Central memory CD4-positive, alpha-beta T cell (primary cell): ENCODE data around the gene PROM1.
A peak's percentile ranks its signal among the peaks of the same experiment; 100 is the strongest.

Source experiments
- DNase-seq: peaks from one replicate; pipeline ENCODE4 v3.0.0; 2022

The PROM1 gene

DNA sequence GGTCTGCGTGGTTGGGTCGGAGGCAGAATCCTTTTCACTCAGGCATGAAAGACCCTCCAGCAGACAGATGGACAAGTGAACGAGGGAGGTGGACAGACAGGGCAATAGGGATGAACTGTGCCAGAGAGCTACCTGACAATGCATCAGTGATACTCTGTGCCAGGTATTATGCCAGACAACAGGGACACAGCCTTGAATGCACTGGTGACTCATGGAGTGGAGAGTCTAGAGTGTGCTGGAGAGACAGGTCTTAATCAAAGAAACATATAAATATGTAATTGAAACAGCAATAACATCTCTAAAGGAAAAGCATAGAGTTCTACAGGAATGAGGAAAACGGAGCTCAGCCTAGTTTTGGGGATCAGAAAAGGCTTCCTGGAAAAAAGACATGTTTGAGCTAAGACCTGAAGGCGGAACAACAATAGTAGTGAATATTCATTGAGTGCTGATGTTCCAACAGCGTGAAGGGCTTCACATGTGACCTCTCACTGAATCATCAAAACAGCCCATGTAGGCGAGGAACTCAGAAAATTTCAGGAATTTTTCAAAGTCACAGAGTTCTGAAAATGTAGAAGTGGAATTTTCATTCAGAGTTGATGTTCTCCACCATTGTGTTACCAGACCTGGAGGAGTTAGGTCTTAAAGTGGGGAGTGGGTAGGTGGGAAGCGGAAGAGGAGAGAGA, 100.8 kb downstream of the PROM1 start:
- DNase-seq: no peak

DNA sequence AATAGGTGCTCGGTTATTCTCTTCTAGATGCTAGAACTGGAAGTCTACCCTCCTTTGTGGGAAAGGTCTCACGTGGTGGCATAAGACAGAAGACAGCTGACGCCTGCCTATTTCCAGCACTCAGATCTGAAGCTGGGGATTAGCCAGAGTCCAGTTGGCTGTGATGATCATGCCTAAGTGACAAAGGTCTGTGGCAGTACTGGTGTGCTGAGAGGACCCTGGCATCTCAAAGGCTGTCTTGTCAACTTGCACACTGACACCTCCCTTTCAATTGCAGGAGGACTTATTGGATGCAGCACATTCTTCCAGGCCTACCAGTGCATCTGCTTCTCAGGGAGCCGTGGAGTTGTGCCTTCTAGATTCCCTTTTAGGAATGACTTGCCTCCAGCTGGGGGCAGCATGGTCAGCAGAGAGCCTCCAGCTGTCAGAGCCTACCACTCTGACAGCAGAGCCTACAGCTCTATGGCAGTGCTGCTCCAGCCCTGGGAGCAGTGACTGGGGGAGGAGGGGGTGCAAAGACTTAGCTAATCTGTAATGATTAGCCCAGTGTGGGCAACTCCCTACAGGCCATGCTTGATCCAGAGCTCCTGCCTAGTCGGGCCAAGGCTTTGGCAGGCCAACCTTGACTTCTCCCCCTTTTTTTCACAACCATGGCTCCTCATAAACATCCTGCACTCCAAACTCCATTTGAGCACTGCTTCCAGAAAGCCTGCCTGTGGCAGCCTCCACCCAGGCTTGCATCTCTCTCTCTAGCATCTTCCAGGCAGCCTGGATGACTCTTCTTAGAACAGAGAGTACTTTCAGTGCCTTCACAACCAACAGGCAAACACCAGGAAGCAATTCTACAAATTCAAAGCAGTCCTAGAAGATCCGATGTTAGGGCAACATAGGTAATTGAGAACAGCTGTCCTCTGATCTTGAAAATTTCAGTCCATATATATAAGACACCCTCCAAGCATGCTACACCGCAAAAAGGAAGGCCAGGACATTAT, 107.1 kb downstream of the PROM1 start:
- no peak for DNase-seq

- DNase-seq: no peak
Observed at GRCh38 chr4:15971068-15971801, 112.6 kb downstream of the PROM1 start.

- DNase-seq: no peak
Observed at GRCh38 chr4:15968551-15969300, 115.1 kb downstream of the PROM1 start.

- no peak for DNase-seq
Observed at GRCh38 chr4:15965325-15965724, 118.5 kb downstream of the PROM1 start.

DNA sequence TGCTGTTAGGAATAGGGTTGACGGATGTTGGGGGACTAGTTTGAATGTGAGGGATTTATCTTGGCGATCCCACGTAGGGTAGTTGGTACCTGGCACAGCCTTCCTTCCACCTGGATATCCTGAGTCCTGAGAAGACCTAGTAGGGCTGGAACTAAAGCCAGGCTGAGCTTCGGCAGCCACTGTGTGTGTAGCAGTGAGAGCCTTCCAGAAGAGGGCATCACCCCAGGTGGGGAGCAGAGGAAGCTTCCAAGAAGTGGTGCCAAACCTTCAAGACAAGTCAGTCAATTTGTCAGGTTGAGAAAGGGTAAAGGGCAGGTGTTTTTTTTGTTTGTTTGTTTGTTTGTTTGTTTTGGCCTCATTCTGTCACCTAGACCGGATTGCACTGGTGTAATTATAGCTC, 119.7 kb downstream of the PROM1 start:
- DNase-seq: no peak

DNA sequence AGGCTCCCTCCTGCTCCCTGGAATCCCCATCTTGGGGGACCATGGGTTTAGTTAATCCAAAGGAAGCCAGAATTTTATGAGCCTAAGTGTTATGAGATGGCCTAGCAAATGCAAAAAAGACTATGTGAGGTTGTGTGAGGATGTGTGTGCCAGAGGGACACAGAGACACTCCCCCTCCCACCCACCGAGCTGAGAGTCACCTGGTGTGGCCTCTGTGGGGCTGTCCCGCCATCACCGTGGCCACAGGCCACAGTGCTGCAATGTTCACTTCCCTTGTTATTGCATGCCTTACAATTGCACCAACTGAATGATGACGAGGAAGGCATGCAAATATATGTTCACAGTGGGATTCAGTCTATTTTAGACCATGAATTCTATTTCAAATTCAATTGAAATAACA, 120.2 kb downstream of the PROM1 start:
- DNase-seq: no peak

GRCh38 chr4:15963001-15963451, 120.8 kb downstream of the PROM1 start, which contains the start of gene FGFBP2:
TSS of gene FGFBP2 (minus strand) at chr4:15963175. CDS start at chr4:15963129, 46 bp downstream.
- no peak for DNase-seq

GRCh38 chr4:15961781-15962510, 121.9 kb downstream of the PROM1 start:
- no peak for DNase-seq

- DNase-seq: no peak
Observed at GRCh38 chr4:15958562-15958961, 125.3 kb downstream of the PROM1 start.

- peak; percentile 56 for DNase-seq
Observed at GRCh38 chr4:15956179-15956850, 127.5 kb downstream of the PROM1 start.

DNA sequence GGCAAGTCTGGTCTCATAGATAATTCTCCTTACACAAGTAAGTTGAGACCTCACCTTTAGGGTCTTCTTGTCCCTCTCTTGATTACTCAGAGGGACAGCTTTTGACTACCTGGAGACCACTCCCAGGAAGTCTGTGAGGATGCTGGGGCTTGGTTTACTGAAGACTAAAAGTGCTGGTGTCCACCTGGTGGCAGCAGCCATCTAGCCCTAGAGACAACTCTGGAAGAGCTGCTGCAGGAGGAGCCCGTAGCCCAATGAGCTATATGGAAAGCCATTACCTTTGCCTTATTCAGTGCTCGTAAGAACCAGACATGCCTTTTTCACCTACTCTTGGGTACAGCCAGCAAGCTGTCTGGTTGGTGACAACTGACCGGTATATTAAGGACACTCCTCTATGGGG, 128.2 kb downstream of the PROM1 start:
- DNase-seq: no peak

GRCh38 chr4:15953625-15954024, 130.2 kb downstream of the PROM1 start:
- DNase-seq: no peak

DNA sequence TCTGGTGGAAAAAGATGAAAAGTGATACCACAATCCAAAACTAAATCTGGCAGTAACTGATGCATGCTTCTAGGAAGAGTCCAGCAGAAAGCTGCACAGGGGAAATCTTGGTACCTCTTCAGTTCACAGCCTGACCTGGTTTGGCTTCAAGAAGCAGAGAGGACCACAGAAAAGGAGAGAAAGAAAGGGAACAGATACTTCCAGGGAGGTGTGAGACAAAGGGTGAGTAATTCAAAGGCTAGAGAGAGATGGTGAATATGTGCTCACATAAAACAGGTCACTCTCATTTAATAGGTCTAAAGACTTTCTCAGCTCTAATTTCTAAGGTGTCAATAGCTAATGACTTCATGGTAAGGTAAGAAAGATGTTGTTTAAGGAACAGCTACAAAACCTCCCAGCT, 132.0 kb downstream of the PROM1 start:
- DNase-seq: no peak

DNA sequence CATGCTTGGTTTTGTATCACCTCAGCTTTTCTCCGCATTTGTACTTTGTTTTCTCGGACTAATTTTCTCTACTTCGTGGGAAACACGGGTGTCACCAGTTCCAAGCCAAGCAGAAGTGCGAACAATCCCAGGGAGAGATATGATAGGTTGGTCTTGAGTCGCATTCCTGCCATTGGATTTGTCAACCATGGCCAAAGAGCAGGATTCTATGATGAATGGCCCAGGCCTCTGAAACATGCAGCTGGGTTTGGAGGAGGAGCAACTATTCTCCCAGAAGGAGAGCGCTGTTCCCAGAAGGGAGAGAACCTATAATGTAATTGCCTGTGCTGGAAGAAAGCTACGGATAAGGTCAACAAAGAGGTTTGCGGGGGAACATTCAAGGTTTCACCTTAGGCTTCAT, 135.0 kb downstream of the PROM1 start:
- no peak for DNase-seq

GRCh38 chr4:15947684-15948083, 136.1 kb downstream of the PROM1 start:
- no peak for DNase-seq

GRCh38 chr4:15945516-15945915, 138.3 kb downstream of the PROM1 start:
- no peak for DNase-seq

DNA sequence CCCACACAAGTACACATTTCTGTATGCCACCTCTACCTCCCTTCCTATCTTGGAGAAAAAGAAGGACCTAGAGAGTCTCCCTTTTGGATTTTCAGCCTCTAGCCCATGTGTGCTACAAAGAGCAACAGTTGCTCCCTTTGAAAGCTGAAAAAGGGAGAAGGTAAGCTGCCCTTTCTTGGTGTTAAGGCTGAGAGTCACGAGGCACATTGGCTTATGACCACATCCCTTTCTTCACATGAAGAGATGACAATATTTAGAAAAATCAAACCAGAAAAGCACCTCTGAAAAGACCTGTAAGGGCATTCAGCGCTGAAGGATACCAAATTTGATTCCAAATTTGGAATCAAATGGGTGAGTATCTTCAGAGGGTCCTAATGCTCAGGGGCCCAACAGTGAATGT, 138.9 kb downstream of the PROM1 start:
- no peak for DNase-seq

DNA sequence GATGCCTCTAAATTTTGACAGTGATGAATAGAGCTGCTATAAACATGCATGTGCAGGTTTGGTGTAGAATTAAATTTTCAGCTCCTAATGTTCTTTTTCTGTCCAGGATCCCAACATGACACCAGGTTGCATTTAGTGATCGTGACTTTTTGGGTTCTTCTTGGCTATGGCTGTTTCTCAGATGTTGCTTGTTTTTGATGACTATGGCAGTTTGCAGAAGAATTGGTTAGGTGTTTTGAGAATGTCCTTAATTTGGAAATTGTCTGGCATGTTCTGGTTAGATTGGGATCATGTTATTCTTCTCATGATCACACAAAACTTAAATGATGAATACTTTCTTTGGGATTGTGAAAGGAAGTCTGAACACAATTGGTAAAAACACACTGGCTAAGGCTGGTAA, 141.5 kb downstream of the PROM1 start:
- no peak for DNase-seq

DNA sequence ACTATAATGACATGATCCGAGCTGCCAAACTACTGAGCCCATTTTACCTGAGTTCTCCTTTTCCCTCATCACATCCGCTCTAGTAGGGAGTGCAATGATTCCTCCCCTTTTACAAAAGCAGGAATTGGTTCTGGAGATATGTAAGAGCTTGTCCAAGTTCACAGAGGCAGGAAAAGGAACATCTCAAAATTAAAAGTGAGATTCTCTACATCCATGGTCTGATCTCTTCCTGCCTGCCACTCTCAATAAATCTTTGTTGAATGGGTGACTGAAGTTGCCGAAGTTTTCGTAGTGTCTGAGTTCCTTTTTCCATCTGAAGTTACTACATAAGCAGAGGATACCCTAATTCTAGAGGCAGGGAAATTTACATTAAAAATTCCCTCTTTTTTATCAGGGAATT, 145.2 kb downstream of the PROM1 start, which contains the start of gene FGFBP1:
Gene FGFBP1 (minus strand): TSS at position 101 of the 400 bp plus-strand sequence. CDS start 2,108 bp downstream, outside the sequence.
- no peak for DNase-seq

DNA sequence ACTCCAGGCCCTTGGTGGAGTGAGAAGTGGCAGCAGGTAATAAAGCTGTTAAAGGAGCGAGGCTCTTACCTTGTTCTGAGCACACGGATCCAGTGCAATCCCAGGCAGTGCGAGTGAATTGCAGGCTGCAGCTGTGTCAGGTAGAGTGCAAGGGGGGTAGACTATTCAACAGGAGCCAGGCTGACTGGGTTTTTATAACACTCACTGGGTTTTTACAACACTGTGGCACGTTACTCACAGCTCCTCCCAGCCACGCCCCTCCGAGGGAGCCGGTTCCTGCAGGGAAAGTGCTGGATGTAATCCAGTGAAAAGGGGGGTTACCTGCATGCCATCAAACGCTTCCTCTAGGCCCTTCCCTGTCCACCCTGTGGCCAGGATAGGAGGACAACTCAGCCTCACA, 145.6 kb downstream of the PROM1 start:
- DNase-seq: no peak
